ENCODE data around the gene CLPTM1L. TPM values are rescaled to one million over a fixed set of nuclear protein-coding genes. Genes with fewer than 3 reads are reported as not detected.
"Not testable (repeated sequence)": the region's sequence is repeated elsewhere in the genome, so short reads cannot be mapped to it uniquely, and the experiment has no call there.

Gene CLPTM1L
- total and polyA plus RNA-seq, 5 experiments from 2014 or later = 24.9 to 70.1 (median 66.4) TPM

- no peak for DNase-seq
- Mint-ChIP-seq H3K9me3 (no peaks in the 10 kb centered on the region), H3K27me3 (no peaks in the 10 kb centered on the region), H3K4me1 (peaks cover 18 to 44% (median 37%) of the 10 kb centered on the region in 4 donors), H3K4me3 (peak overlapping the region; percentile 61 to 94 (median 89)), H3K27ac (peak overlapping the region in 5 of 10 donors; percentile 34 to 76 (median 53)), H3K36me3 (peaks cover 3 to 32% (median 7%) of the 10 kb centered on the region in 3 donors)
- no peak for ATAC-seq
- POLR2A ChIA-PET = interaction anchor here (1.2 to 2.2 kb wide), 3 partner anchors 28 to 42 kb away, joined by 4 to 17 read pairs (median 16); no protein-coding TSS in a partner anchor
These were observed 1.6 kb downstream of the CLPTM1L start for GRCh38 chr5:1343315-1343751.

- not testable (repeated sequence) for H3K9me3 Mint-ChIP-seq, ATAC-seq, H3K27me3 Mint-ChIP-seq, DNase-seq
- Mint-ChIP-seq H3K27ac (peak overlapping the region in 2 of 10 donors; percentile 34 to 53), H3K4me3 (peak overlapping the region in 8 of 10 donors; percentile 82 to 94 (median 92)), H3K36me3 (peaks cover 3 to 38% (median 7%) of the 10 kb centered on the region in 3 donors), H3K4me1 (peaks cover 18 to 44% (median 37%) of the 10 kb centered on the region in 4 donors)
- POLR2A ChIA-PET = interaction anchor here (1.2 kb wide), 1 partner anchor 42 kb away, joined by 4 read pairs; no protein-coding TSS in a partner anchor
These were observed 2.2 kb downstream of the CLPTM1L start for GRCh38 chr5:1342711-1343110.

GRCh38 chr5:1342268-1342667 lies 2.6 kb downstream of the CLPTM1L start:
- DNase-seq (no peak), ATAC-seq (no peak)
- POLR2A ChIA-PET = interaction anchor here (1.2 kb wide), 1 partner anchor 43 kb away, joined by 4 read pairs; no protein-coding TSS in a partner anchor
- peaks cover 3 to 43% (median 7%) of the 10 kb centered on the region in 3 donors for H3K36me3 Mint-ChIP-seq
- no peaks in the 10 kb centered on the region for H3K27me3 Mint-ChIP-seq
- H3K4me1 Mint-ChIP-seq = peaks cover 18 to 43% (median 37%) of the 10 kb centered on the region in 4 donors
- H3K9me3 Mint-ChIP-seq = no peaks in the 10 kb centered on the region
- H3K4me3 Mint-ChIP-seq = peak overlapping the region in 1 of 10 donors; percentile 24
- H3K27ac Mint-ChIP-seq = peak overlapping the region in 1 of 10 donors; percentile 58

GRCh38 chr5:1341863-1342262 lies 3.0 kb downstream of the CLPTM1L start:
- Mint-ChIP-seq H3K9me3 (no peaks in the 10 kb centered on the region), H3K4me1 (peaks cover 17 to 46% (median 37%) of the 10 kb centered on the region in 4 donors), H3K36me3 (peaks cover 3 to 47% (median 7%) of the 10 kb centered on the region in 3 donors), H3K4me3 (peak overlapping the region in 1 of 10 donors; percentile 18), H3K27me3 (no peaks in the 10 kb centered on the region), H3K27ac (peak overlapping the region in 1 of 10 donors; percentile 58)
- DNase-seq (no peak), ATAC-seq (no peak)
- POLR2A ChIA-PET = interaction anchor here (1.0 kb wide), 1 partner anchor 26 kb away, joined by 3 read pairs; no protein-coding TSS in a partner anchor

GRCh38 chr5:1339818-1340210 lies 5.1 kb downstream of the CLPTM1L start:
- DNase-seq, H3K27ac Mint-ChIP-seq, POLR2A ChIA-PET, ATAC-seq, H3K27me3 Mint-ChIP-seq, H3K9me3 Mint-ChIP-seq, H3K4me3 Mint-ChIP-seq: not testable (repeated sequence)
- peaks cover 3 to 59% (median 9%) of the 10 kb centered on the region in 3 donors for H3K36me3 Mint-ChIP-seq
- peaks cover 18 to 47% (median 38%) of the 10 kb centered on the region in 4 donors for H3K4me1 Mint-ChIP-seq

GRCh38 chr5:1339139-1339817 lies 5.6 kb downstream of the CLPTM1L start:
- H3K9me3 Mint-ChIP-seq, POLR2A ChIA-PET, ATAC-seq, H3K27me3 Mint-ChIP-seq, H3K4me3 Mint-ChIP-seq, DNase-seq, H3K27ac Mint-ChIP-seq: not testable (repeated sequence)
- H3K4me1 Mint-ChIP-seq = peaks cover 18 to 46% (median 37%) of the 10 kb centered on the region in 4 donors
- H3K36me3 Mint-ChIP-seq = peaks cover 3 to 64% (median 14%) of the 10 kb centered on the region in 3 donors

- ATAC-seq (no peak), DNase-seq (no peak)
- Mint-ChIP-seq H3K4me3 (no peak overlapping the region), H3K27ac (no peak overlapping the region), H3K4me1 (peaks cover 14 to 40% (median 31%) of the 10 kb centered on the region in 4 donors), H3K36me3 (peaks cover 3 to 71% (median 14%) of the 10 kb centered on the region in 3 donors), H3K27me3 (no peaks in the 10 kb centered on the region), H3K9me3 (no peaks in the 10 kb centered on the region)
- POLR2A ChIA-PET = no interaction called here
These were observed 6.3 kb downstream of the CLPTM1L start for GRCh38 chr5:1338506-1339070.

GRCh38 chr5:1338196-1338490 lies 6.8 kb downstream of the CLPTM1L start:
- Mint-ChIP-seq H3K27ac (no peak overlapping the region), H3K4me3 (no peak overlapping the region), H3K9me3 (no peaks in the 10 kb centered on the region), H3K27me3 (no peaks in the 10 kb centered on the region), H3K4me1 (peaks cover 13 to 36% (median 27%) of the 10 kb centered on the region in 4 donors), H3K36me3 (peaks cover 1 to 73% (median 13%) of the 10 kb centered on the region in 3 donors)
- POLR2A ChIA-PET = no interaction called here
- no peak for ATAC-seq
- DNase-seq = peak in 1 of 10 donors; percentile 35

- ATAC-seq = no peak
- H3K27ac Mint-ChIP-seq = peak overlapping the region in 1 of 10 donors; percentile 52
- no peaks in the 10 kb centered on the region for H3K27me3 Mint-ChIP-seq
- H3K36me3 Mint-ChIP-seq = peaks cover 0 to 71% (median 11%) of the 10 kb centered on the region in 3 donors
- no peaks in the 10 kb centered on the region for H3K9me3 Mint-ChIP-seq
- no peak for DNase-seq
- no peak overlapping the region for H3K4me3 Mint-ChIP-seq
- POLR2A ChIA-PET = no interaction called here
- H3K4me1 Mint-ChIP-seq = peaks cover 12 to 34% (median 24%) of the 10 kb centered on the region in 4 donors
These were observed 7.3 kb downstream of the CLPTM1L start for GRCh38 chr5:1337489-1338195.

- Mint-ChIP-seq H3K4me3 (no peak overlapping the region), H3K27me3 (no peaks in the 10 kb centered on the region), H3K4me1 (peaks cover 13 to 31% (median 22%) of the 10 kb centered on the region in 4 donors), H3K27ac (peak overlapping the region in 1 of 10 donors; percentile 43), H3K9me3 (no peaks in the 10 kb centered on the region), H3K36me3 (peaks cover 0 to 74% (median 11%) of the 10 kb centered on the region in 3 donors)
- no peak for ATAC-seq
- DNase-seq = peak in 1 of 10 donors; percentile 24
- POLR2A ChIA-PET = interaction anchor here (1.4 to 1.5 kb wide), 2 partner anchors 20 to 25 kb away, joined by 4 read pairs; no protein-coding TSS in a partner anchor
These were observed 8.0 kb downstream of the CLPTM1L start for GRCh38 chr5:1336749-1337488.

GRCh38 chr5:1336106-1336561 lies 8.8 kb downstream of the CLPTM1L start:
- Mint-ChIP-seq H3K27ac (peak overlapping the region in 2 of 10 donors; percentile 34 to 43), H3K4me3 (peak overlapping the region in 2 of 10 donors; percentile 9 to 48), H3K27me3 (no peaks in the 10 kb centered on the region), H3K9me3 (no peaks in the 10 kb centered on the region), H3K4me1 (peaks cover 10 to 28% (median 16%) of the 10 kb centered on the region in 4 donors), H3K36me3 (peaks cover 0 to 73% (median 9%) of the 10 kb centered on the region in 3 donors)
- POLR2A ChIA-PET = interaction anchor here (1.4 to 1.5 kb wide), 2 partner anchors 19 to 24 kb away, joined by 4 read pairs; no protein-coding TSS in a partner anchor
- DNase-seq = no peak
- ATAC-seq = no peak

Data from naive thymus-derived CD8-positive, alpha-beta T cell (primary cell).